HepG2 (cell line): ENCODE measurements around the gene ITIH3. TPM values are rescaled to one million over a fixed set of nuclear protein-coding genes. Genes with fewer than 3 reads are reported as not detected.

Experiments used
- CEBPB ChIP-seq: IDR thresholded peaks from 2 replicates; pipeline ENCODE4 v1.6.1; 2011; ENCODE audit warnings: low read depth, low read length, improper control_type of control experiment, borderline replicate concordance
- FOXJ3 ChIP-seq: sonication (generic); formaldehyde crosslinking; IDR thresholded peaks from 2 replicates; pipeline ENCODE4 v1.4.0; 2020; ENCODE audit warnings: missing genetic modification reagents, mild to moderate bottlenecking, borderline replicate concordance
- IRF9 ChIP-seq: sonication (generic); formaldehyde crosslinking; IDR thresholded peaks from 2 replicates; pipeline ENCODE4 v1.8.0; 2022; ENCODE audit warnings: missing genetic modification reagents, mild to moderate bottlenecking, borderline replicate concordance
- ISL2 ChIP-seq: sonication (generic); formaldehyde crosslinking; IDR thresholded peaks from 2 replicates; pipeline ENCODE4 v1.5.0; 2020; ENCODE audit warnings: missing genetic modification reagents
- LRRFIP1 ChIP-seq: sonication (generic); formaldehyde crosslinking; conservative IDR thresholded peaks from 2 replicates; pipeline ENCODE4 v1.4.0; 2020; ENCODE audit warnings: missing genetic modification reagents
- MBD4 ChIP-seq: IDR thresholded peaks from 2 replicates; pipeline ENCODE4 v1.6.1; 2012; ENCODE audit warnings: low read length, inconsistent platforms, borderline replicate concordance
- NFYC ChIP-seq: IDR thresholded peaks from 2 replicates; pipeline ENCODE4 v1.6.1; 2016; ENCODE audit warnings: missing genetic modification reagents, missing compliant biosample characterization
- PAWR ChIP-seq: sonication (generic); formaldehyde crosslinking; IDR thresholded peaks from 2 replicates; pipeline ENCODE4 v1.4.0; 2020; ENCODE audit warnings: missing genetic modification reagents, mild to moderate bottlenecking, borderline replicate concordance
- PRMT3 ChIP-seq: sonication (generic); formaldehyde crosslinking; IDR thresholded peaks from 2 replicates; pipeline ENCODE4 v1.8.1; 2022; ENCODE audit warnings: low read depth, mild to moderate bottlenecking, moderate library complexity, missing genetic modification reagents, borderline replicate concordance
- ZGPAT ChIP-seq: IDR thresholded peaks from 2 replicates; pipeline ENCODE4 v1.6.1; 2016; ENCODE audit warnings: mild to moderate bottlenecking
- ZMAT3 ChIP-seq: sonication (generic); formaldehyde crosslinking; conservative IDR thresholded peaks from 2 replicates; pipeline ENCODE4 v1.7.0; 2021; ENCODE audit warnings: missing genetic modification reagents
- ZNF646 ChIP-seq: sonication (generic); formaldehyde crosslinking; IDR thresholded peaks from 2 replicates; pipeline ENCODE4 v1.9.0; 2021; ENCODE audit warnings: mild to moderate bottlenecking, missing genetic modification reagents
- ZNF770 ChIP-seq: sonication (generic); formaldehyde crosslinking; IDR thresholded peaks from 2 replicates; pipeline ENCODE4 v1.5.0; 2020; ENCODE audit warnings: mild to moderate bottlenecking, missing genetic modification reagents
- ZNF777 ChIP-seq: sonication (generic); formaldehyde crosslinking; IDR thresholded peaks from 2 replicates; pipeline ENCODE4 v1.4.0; 2020; ENCODE audit warnings: missing genetic modification reagents
- ZNF790 ChIP-seq: sonication (generic); formaldehyde crosslinking; IDR thresholded peaks from 2 replicates; pipeline ENCODE4 v1.8.0; 2022; ENCODE audit warnings: missing genetic modification reagents, mild to moderate bottlenecking, borderline replicate concordance
- ZSCAN21 ChIP-seq: sonication (generic); formaldehyde crosslinking; IDR thresholded peaks from 2 replicates; pipeline ENCODE4 v1.8.0; 2022; ENCODE audit warnings: mild to moderate bottlenecking, missing genetic modification reagents, moderate library complexity, borderline replicate concordance
- polyA plus RNA-seq, 8 experiments: library from polyadenylated mRNA; depleted of rRNA in 3 of 8; stranded (reverse) in 7 of 8; unstranded in 1 of 8; fragments of >200 nt; fragmentation: Illumina TruSeq in 4 of 8; extraction: Trizol in 4 of 8; gene quantifications; 2 replicates each; pipeline versions ENCODE4 v1.2.1 to v1.2.3, GENCODE V29; 2011 to 2016; ENCODE audit warnings: low read depth in 4 of 8, missing spikeins in 1 of 8, mixed read lengths in 1 of 8; ENCODE audit not compliant: insufficient read depth in 1 of 8
- total RNA-seq, 5 experiments: library from RNA; depleted of rRNA; stranded (reverse); fragments of >200 nt; fragmentation: Illumina TruSeq; extraction: Trizol; gene quantifications; 2 replicates each; pipeline ENCODE4 v1.2.3, GENCODE V29; 2016; ENCODE audit warnings: low read depth in 1 of 5

Gene ITIH3
- total and polyA plus RNA-seq, 2 of the 13 experiments (the other 11 are each of a cell fraction or from before 2014, with no cell fraction given), result 105 to 632 TPM

- TF ChIP-seq PRMT3 (no peak), ISL2 (CRISPR knock-in tag) (no peak), NFYC (CRISPR knock-in tag) (no peak), MBD4 (no peak), CEBPB (peak; percentile 86), ZNF777 (CRISPR knock-in tag) (no peak), LRRFIP1 (no peak), ZSCAN21 (CRISPR knock-in tag) (no peak), ZMAT3 (CRISPR knock-in tag) (no peak), PAWR (CRISPR knock-in tag) (no peak), ZNF790 (no peak), IRF9 (CRISPR knock-in tag) (no peak), ZGPAT (CRISPR knock-in tag) (peak; percentile 40; the same call in 1 of the 2 replicates), ZNF646 (no peak), ZNF770 (no peak), FOXJ3 (CRISPR knock-in tag) (no peak)
Measured at GRCh38 chr3:52845157-52845556, 50.6 kb downstream of the ITIH3 start (continued).
